ENCODE results near the gene PRDM4.

DNA sequence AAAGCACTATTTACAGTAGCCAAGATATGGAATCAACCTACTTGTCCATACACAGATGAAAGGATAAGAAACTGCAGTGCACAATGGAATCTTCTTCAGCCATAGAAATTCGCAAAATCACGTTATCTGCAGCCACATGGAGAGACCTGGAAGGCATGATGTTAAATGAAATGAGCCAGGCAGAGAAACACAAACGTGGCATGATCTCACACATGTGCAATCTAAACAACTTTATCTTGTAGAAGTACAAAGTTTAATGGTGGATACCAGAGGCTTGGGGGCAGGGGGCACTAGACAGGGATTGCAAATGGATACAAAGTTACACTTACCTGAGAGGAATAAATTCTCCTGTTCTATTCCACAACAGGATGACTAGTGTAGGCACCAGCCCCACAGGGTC is 37.6 kb upstream of the PRDM4 start:
- no peak for TF ChIP-seq CTCF (IDR thresholded peaks at IDR 0.05; ENCODE audit: borderline replicate concordance, extremely low read depth, low read length, poor library complexity, severe bottlenecking)
- TF ChIP-seq EZH2 (IDR thresholded peaks at IDR 0.05; ENCODE audit: borderline replicate concordance, low read depth, low read length, severe bottlenecking): no peak

All from DND-41 (cell line).